ENCODE measurements around the gene CNGB1. TPM values are rescaled to one million over a fixed set of nuclear protein-coding genes. Genes with fewer than 3 reads are reported as not detected.

CNGB1 gene
- total RNA-seq, 4 donors from 2014 or later: 0.13 TPM; not detected in 3

DNA sequence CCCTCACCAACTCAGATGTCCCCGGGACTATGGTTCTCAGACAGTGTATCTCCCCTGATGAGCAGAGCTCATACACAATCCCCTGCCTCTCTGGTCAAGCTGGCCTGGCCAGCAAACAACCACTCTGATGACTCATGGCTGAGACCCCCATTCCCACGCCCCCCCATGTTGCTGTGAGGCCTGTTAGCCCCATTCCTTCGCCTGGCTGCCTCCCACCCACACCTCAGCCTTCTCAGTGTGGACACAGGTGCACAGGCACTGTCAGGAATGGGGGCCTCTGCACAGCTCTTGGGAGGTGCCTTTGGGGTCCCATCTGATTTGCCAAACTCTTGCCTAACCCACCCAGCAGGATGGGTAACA, 80.2 kb downstream of the CNGB1 start:
- 75 to 86% methylated on average over 3 of the region's 3 CpGs for WGBS, 2 donors
- DNase-seq: no peak
- Histone ChIP-seq H3K27ac (peak overlapping the region; percentile 32 to 64 (median 64)), H3K4me1 (peaks cover 19 to 47% of the 10 kb centered on the region in 2 donors), H3K9me3 (no peaks in the 10 kb centered on the region), H3K4me3 (replicated peaks in 1 of 3) (no peak overlapping the region), H3K27me3 (no peaks in the 10 kb centered on the region), H3K36me3 (no peaks in the 10 kb centered on the region)
- TF ChIP-seq, protein P1, sequence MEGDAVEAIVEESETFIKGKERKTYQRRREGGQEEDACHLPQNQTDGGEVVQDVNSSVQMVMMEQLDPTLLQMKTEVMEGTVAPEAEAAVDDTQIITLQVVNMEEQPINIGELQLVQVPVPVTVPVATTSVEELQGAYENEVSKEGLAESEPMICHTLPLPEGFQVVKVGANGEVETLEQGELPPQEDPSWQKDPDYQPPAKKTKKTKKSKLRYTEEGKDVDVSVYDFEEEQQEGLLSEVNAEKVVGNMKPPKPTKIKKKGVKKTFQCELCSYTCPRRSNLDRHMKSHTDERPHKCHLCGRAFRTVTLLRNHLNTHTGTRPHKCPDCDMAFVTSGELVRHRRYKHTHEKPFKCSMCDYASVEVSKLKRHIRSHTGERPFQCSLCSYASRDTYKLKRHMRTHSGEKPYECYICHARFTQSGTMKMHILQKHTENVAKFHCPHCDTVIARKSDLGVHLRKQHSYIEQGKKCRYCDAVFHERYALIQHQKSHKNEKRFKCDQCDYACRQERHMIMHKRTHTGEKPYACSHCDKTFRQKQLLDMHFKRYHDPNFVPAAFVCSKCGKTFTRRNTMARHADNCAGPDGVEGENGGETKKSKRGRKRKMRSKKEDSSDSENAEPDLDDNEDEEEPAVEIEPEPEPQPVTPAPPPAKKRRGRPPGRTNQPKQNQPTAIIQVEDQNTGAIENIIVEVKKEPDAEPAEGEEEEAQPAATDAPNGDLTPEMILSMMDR (IDR thresholded peaks at IDR 0.05): no peak
- TF ChIP-seq POLR2A (IDR thresholded peaks at IDR 0.05): no peak
- intact Hi-C loops (cut with DNase I): no loop called here

DNA sequence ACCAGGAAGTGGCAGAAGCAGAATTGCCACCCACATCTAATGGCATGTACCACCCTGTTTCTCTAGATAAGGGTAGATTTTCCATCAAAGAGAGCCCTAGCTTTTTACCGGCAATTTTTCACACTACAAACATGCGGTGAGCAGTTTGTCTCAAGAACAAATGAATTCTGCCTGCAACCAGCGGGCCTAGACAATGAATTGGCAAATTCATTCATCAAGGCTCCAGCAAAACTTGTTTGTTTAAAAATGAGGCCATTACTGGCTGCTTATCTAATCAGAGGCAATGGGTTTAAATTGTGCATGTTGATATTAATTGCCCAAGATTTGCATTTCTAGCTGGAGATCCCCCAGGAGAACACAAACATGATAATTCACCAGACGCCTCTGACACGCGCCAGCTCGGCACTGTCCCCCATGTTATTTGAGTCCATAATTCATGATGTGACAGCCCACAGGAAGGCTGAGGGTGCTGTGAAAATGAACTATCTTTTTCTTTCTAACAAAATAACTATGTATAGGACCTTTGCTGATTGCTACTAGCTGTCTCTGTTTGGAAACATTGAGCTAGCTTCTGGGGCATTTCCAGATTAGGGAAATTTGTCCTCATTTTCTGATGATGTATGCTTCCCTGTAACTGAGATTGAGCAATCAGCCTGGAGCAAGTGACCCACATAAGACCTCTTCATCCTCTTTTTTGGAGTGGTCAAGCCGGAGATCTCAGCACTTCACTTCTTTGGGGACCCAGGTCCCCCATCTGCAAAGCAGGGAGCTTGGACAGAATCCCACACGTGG, 80.8 kb downstream of the CNGB1 start:
- no peak for TF ChIP-seq POLR2A (IDR thresholded peaks at IDR 0.05)
- TF ChIP-seq, protein P1 (IDR thresholded peaks at IDR 0.05): no peak
- Histone ChIP-seq H3K4me3 (replicated peaks in 1 of 3) (no peak overlapping the region), H3K9me3 (no peaks in the 10 kb centered on the region), H3K36me3 (no peaks in the 10 kb centered on the region), H3K27ac (peak overlapping the region in 2 of 3 donors; percentile 32 to 64), H3K4me1 (peaks cover 19 to 47% of the 10 kb centered on the region in 2 donors), H3K27me3 (no peaks in the 10 kb centered on the region)
- 70 to 77% methylated on average over 9 of the region's 9 CpGs for WGBS, 2 donors
- DNase-seq: no peak
- intact Hi-C loops (cut with DNase I): no loop called here

DNA sequence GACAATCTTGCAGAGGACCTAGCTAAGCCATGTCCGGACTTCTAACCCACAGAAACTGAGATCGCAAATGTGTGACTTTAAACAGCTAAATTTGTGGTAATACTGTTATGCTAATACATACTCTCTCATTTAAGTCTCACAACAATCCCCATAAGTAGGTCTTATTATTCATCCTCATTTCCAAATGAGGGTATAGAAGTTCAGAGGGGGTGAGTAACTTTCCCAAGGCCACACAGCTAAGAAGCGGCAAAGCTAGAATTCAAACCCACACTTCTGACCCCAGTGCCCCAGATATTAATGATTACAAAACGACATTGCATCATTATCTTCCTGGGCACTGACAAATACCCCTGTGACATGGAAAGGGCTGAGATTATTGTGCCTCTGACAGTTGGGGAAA, 81.4 kb downstream of the CNGB1 start:
- intact Hi-C loops (cut with DNase I): no loop called here
- WGBS, 2 donors: 94 to 96% methylated on average over 4 of the region's 4 CpGs

DNA sequence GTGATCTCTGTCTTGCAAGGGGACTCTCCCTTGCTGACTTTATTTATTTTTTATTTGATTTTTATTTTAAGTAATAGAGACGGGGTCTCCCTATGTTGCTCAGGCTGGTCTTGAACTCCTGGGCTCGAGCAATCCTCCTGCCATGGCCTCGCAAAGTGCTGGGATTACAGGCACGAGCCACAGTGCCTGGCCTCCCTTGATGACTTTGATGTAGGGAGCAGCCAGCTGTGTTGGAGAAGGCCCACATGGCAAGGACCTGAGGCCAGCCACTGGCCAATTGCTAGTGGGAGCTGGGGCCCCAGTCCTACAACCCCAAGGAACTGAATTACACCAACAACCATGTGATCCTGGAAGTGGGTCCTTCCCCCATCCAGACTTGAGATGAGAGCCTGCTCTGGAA, 81.8 kb downstream of the CNGB1 start:
- H3K36me3 ChIP-seq: no peaks in the 10 kb centered on the region
- peaks cover 19 to 44% of the 10 kb centered on the region in 2 donors for H3K4me1 ChIP-seq
- no peak overlapping the region for H3K27ac ChIP-seq
- intact Hi-C loops (cut with DNase I): no loop called here
- peaks cover 3% of the 10 kb centered on the region for H3K27me3 ChIP-seq
- no peak for DNase-seq
- H3K9me3 ChIP-seq: no peaks in the 10 kb centered on the region
- 93% methylated on average over 4 of the region's 4 CpGs for WGBS, 2 donors
- no peak overlapping the region for H3K4me3 ChIP-seq (replicated peaks in 1 of 3)
- TF ChIP-seq POLR2A (IDR thresholded peaks at IDR 0.05): no peak
- TF ChIP-seq, protein P1 (IDR thresholded peaks at IDR 0.05): no peak

More for the DNA sequence above, 81.4 kb downstream of the CNGB1 start:
- DNase-seq: no peak
- Histone ChIP-seq H3K27me3 (no peaks in the 10 kb centered on the region), H3K4me1 (peaks cover 19 to 46% of the 10 kb centered on the region in 2 donors), H3K27ac (no peak overlapping the region), H3K9me3 (no peaks in the 10 kb centered on the region), H3K36me3 (no peaks in the 10 kb centered on the region), H3K4me3 (replicated peaks in 1 of 3) (no peak overlapping the region)
- no peak for TF ChIP-seq POLR2A (IDR thresholded peaks at IDR 0.05)
- TF ChIP-seq, protein P1 (IDR thresholded peaks at IDR 0.05): no peak

DNA sequence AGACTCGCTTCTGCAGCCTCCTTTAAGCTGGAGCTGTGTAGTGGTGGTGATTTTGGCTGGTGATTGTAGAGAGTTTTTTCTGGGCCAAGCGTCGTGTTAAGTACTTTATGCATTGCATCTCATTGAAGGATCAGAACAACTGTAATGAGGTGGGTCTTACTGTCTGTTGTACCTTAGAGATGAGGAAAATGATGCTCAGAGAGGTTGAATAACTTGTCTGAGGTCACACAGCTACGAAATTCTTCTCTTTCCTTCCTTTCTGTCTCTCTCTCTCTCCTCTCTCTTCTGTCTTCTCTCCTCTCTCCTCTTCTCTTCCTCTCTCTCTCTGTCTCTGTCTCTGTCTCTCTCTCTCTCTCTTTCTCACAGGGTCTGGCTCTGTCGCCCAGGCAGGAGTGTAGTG, 82.8 kb downstream of the CNGB1 start:
- intact Hi-C loops (cut with DNase I): no loop called here
- TF ChIP-seq POLR2A (IDR thresholded peaks at IDR 0.05): no peak
- TF ChIP-seq, protein P1 (IDR thresholded peaks at IDR 0.05): no peak
- peaks cover 19 to 37% of the 10 kb centered on the region in 2 donors for H3K4me1 ChIP-seq
- H3K9me3 ChIP-seq: no peaks in the 10 kb centered on the region
- peaks cover 3% of the 10 kb centered on the region for H3K27me3 ChIP-seq
- H3K27ac ChIP-seq: no peak overlapping the region
- H3K4me3 ChIP-seq (replicated peaks in 1 of 3): no peak overlapping the region
- DNase-seq: no peak
- 93 to 100% methylated on average over 5 of the region's 5 CpGs for WGBS, 2 donors
- H3K36me3 ChIP-seq: no peaks in the 10 kb centered on the region
